Cardiac fibroblast (primary cell): Measurements from ENCODE around the gene SMAD4.

Experiments used
- DNase-seq, 2 donors: peaks; one replicate each; pipeline versions ENCODE4 v3.0.0 to v3.0.0-alpha.2; 2010; ENCODE audit warnings: low read depth in 2 of 2
- H3K4me3 ChIP-seq, 2 donors: replicated peaks in 1 of 2; 1 replicate in 1 of 2; 2 replicates in 1 of 2; pipeline ENCODE4 v1.5.1; 2011; ENCODE audit warnings: low read depth in 2 of 2, low read length in 2 of 2, mild to moderate bottlenecking in 2 of 2, moderate library complexity in 1 of 2
- TF ChIP-seq, protein P1 (sequence below): IDR thresholded peaks from one replicate; pipeline ENCODE4 v1.5.1; 2011; ENCODE audit warnings: low read depth, mild to moderate bottlenecking, low read length, inconsistent platforms

Gene SMAD4

DNA sequence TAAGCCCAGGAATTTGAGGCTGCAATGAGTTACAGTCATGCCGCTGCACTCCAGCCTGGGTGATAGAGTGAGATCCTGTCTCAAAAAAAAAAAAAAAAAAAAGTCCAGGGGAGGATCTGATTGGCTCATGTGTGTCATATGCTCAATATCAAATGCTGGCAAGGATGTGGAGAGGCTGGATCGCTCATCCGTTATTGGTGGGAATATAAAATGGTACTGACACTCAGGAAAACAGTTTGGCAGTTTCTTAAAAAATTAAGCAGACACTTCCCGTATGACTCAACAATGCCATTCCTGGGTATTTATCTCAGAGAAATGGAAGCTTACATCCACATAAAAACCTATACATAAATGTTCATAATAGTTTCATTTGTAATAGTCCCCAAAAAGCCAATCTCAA lies 98.5 kb downstream of the SMAD4 start:
- TF ChIP-seq, protein P1, sequence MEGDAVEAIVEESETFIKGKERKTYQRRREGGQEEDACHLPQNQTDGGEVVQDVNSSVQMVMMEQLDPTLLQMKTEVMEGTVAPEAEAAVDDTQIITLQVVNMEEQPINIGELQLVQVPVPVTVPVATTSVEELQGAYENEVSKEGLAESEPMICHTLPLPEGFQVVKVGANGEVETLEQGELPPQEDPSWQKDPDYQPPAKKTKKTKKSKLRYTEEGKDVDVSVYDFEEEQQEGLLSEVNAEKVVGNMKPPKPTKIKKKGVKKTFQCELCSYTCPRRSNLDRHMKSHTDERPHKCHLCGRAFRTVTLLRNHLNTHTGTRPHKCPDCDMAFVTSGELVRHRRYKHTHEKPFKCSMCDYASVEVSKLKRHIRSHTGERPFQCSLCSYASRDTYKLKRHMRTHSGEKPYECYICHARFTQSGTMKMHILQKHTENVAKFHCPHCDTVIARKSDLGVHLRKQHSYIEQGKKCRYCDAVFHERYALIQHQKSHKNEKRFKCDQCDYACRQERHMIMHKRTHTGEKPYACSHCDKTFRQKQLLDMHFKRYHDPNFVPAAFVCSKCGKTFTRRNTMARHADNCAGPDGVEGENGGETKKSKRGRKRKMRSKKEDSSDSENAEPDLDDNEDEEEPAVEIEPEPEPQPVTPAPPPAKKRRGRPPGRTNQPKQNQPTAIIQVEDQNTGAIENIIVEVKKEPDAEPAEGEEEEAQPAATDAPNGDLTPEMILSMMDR = no peak

DNA sequence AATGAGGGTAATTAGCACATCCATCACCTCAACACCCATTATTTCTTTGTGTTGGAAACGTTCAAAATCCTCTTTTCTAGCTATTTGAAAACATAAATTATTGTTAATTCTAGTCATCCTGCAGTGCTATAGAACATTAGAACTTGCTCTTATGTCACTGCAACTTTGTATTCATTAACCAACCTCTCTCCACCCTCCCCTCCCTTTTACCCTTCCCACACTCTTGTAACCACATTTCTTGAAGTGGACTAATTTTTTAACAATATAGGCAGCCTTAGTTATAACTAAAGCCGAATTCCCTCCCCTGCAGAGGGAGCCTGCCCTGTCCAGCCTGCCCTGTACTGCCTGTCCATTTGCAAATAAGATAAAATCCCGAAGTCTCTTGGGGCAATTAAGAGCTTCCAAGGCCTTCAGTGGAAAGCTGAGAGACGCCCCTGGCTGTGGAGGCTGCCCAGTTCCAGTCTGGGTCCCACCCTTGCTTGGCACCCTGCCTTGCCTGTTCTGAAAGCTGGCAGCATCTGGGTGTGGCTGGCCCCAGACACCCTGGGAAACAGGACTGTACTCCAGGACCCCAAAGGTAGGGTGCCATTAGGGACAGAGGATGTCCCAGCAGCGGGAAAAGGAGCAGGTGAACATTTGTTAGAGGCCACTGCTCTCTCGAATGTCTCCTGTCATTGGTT lies 102.4 kb downstream of the SMAD4 start:
- TF ChIP-seq, protein P1 = no peak
- DNase-seq = no peak
- H3K4me3 ChIP-seq = no peak overlapping the region

More for the DNA sequence above, 98.5 kb downstream of the SMAD4 start:
- peak in 1 of 2 donors; percentile 31 for DNase-seq
- no peak overlapping the region for H3K4me3 ChIP-seq

DNA sequence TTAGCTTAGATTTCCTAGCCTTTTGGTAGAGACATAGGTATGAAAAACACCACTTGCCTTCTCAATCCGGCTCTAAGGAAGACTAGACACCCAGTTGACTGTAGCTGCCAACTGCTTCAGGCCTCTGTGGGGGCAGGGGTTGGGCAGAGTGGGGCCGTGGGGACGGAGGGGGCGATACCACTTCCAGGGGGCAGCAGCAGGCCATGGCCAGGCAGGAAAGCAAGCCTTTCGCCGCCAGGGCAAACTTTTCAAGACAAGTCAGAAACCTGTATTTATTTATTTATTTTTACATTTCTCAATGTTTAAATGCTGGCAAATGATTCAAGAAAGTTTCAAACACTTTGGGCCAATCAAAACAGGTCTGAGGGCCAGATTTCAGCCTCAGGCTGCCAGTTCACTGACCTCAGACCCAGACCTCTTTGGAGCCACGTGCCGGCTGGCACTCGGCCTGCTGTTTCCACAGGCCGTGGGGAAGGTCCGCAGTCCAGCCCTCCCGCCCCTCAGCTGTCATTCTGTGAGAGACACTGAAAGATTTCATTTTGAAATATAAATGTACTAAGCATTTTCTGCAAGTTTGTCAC lies 103.7 kb downstream of the SMAD4 start:
- H3K4me3 ChIP-seq = no peak overlapping the region
- TF ChIP-seq, protein P1 = no peak
- peak; percentile 13 to 20 for DNase-seq
